Rectal smooth muscle tissue (tissue), 1 donor: Measurements from ENCODE around the gene CNTRL.
A peak's percentile ranks its signal among the peaks of the same experiment; 100 is the strongest.

Experiments used
- H3K27ac ChIP-seq: one replicate; pipeline ENCODE4 v1.7.0; 2013; ENCODE audit warnings: low read depth, low read length, inconsistent platforms
- H3K27me3 ChIP-seq: one replicate; pipeline ENCODE4 v1.7.0; 2013; ENCODE audit warnings: low read length; ENCODE audit not compliant: control insufficient read depth, insufficient read depth
- H3K36me3 ChIP-seq: one replicate; pipeline ENCODE4 v1.7.0; 2013; ENCODE audit warnings: low read length; ENCODE audit not compliant: control insufficient read depth, insufficient read depth
- H3K4me1 ChIP-seq: one replicate; pipeline ENCODE4 v1.7.0; 2013; ENCODE audit warnings: low read length; ENCODE audit not compliant: control insufficient read depth, insufficient read depth
- H3K4me3 ChIP-seq: one replicate; pipeline ENCODE4 v1.7.0; 2013; ENCODE audit warnings: low read length
- H3K9ac ChIP-seq: one replicate; pipeline ENCODE4 v1.7.0; 2013; ENCODE audit warnings: low read length

The CNTRL gene

DNA sequence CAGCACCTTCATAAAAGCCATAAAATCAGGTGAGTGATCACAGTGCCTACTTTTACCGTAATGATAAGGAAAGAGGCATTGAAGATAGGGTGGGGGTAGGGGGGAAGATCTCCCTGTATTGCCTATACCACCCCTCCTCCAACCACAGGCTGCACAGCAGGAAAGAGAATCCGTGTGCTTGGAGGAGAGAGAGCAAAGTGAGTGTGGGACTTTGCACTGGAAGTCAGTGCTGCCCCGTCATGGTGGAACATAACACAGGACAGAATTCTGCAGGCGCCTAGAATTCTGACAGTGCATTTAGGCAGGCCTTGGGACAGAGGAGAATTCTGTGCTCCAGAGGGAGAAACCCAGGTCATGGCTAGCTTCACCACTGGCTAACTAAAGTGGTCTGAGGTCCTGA, 21.2 kb upstream of the CNTRL start:
- Histone ChIP-seq H3K4me1 (no peaks in the 10 kb centered on the region), H3K27me3 (no peaks in the 10 kb centered on the region), H3K27ac (no peak overlapping the region), H3K4me3 (no peak overlapping the region), H3K9ac (no peak overlapping the region), H3K36me3 (no peaks in the 10 kb centered on the region)

DNA sequence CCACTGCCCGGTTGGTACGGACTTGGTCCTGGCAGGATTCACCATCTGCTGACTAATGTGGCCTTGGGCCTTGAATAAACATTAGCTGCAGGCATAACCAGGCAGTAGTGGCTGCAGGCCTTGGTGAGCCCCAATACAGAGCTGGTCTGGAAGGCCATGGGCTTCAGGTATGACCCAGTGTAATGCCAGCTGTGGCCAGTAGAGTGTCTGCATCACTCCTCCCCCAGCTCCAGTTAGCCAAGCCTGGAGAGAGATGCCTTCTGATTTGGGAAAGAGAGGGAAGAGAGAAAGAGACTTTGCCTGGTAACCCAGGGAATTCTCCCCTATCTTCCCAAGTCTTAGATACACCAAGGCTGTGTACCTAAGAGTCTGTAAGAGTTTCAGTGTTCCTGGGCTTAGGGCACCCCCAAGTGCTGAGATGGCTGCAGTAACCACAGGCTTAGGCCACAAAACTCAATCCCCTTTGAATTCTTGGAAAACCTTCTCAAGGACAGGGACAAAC, 19.1 kb upstream of the CNTRL start:
- Histone ChIP-seq H3K27me3 (no peaks in the 10 kb centered on the region), H3K36me3 (no peaks in the 10 kb centered on the region), H3K9ac (no peak overlapping the region), H3K4me3 (no peak overlapping the region), H3K4me1 (no peaks in the 10 kb centered on the region), H3K27ac (no peak overlapping the region)

DNA sequence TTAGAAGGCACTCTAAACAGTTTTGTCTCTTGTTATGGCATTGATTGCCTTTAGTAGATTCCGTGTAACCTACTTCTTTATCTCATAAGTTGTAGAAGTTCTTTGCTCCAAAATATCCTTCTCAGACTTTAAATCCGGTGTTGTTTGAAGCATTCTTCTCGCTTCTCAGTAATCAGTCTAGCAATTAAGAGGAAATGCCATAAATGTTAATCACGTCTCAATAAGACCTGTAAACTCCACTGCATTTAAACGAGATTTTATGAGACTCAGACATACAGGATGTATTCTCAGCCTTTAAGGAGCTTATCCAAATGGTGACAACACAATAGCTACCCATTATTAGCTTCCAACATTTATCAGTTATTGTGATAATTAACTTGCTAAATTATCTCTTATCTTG, 16.9 kb upstream of the CNTRL start:
- H3K9ac ChIP-seq = no peak overlapping the region
- no peak overlapping the region for H3K4me3 ChIP-seq
- no peak overlapping the region for H3K27ac ChIP-seq
- H3K36me3 ChIP-seq = no peaks in the 10 kb centered on the region
- no peaks in the 10 kb centered on the region for H3K4me1 ChIP-seq
- H3K27me3 ChIP-seq = no peaks in the 10 kb centered on the region

DNA sequence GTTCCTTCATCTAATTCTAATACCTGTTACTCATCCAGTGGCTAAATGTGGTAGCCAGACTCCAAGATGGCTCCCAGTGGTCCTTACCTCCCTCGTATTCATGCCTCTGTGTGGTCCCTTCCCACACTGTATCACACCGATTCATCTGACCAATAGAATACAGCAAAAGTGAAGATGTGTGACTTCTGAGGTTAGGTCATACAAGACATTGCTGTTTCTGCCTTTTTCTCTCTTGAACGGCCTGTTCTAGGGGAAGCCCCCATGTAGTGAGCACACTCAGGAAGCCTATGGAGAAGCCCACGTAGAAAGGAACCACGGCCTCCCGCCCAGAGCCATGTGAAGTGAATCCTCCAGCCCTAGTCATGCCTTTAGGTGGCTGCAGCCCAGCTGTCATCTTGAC, 15.2 kb upstream of the CNTRL start:
- Histone ChIP-seq H3K27me3 (no peaks in the 10 kb centered on the region), H3K9ac (no peak overlapping the region), H3K4me1 (no peaks in the 10 kb centered on the region), H3K27ac (no peak overlapping the region), H3K4me3 (no peak overlapping the region), H3K36me3 (no peaks in the 10 kb centered on the region)

DNA sequence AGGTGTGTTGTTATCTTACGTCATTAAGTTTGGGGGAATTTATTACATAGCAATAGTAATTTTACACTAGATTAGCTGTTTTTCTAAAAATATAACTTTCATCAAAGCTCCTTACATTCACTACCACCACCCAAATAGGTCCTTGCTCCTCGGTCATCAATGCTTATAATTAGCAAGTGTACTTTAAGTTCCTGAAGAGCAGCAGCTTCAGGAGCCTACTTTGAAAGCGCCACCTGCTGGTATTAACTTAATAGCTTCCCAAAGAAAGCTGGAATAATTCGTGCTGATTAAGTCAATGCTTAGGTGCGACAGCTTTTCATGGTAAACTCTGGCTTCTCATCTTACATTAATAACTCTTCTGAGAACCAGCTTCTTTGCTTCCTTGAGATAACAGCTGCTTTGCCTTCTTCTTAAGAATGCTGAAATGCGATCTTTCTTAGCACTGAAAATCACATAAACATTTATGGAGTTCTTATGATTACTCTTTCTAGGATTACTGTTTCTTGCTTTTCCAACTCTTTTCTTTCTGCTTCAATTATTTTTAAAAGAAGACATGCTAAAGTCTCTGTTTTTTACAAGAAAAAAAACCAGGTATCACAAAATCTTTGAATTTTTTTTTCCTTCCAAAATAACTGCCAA, 14.6 kb upstream of the CNTRL start:
- no peaks in the 10 kb centered on the region for H3K27me3 ChIP-seq
- H3K9ac ChIP-seq = no peak overlapping the region
- H3K27ac ChIP-seq = no peak overlapping the region
- no peaks in the 10 kb centered on the region for H3K4me1 ChIP-seq
- no peaks in the 10 kb centered on the region for H3K36me3 ChIP-seq
- no peak overlapping the region for H3K4me3 ChIP-seq

DNA sequence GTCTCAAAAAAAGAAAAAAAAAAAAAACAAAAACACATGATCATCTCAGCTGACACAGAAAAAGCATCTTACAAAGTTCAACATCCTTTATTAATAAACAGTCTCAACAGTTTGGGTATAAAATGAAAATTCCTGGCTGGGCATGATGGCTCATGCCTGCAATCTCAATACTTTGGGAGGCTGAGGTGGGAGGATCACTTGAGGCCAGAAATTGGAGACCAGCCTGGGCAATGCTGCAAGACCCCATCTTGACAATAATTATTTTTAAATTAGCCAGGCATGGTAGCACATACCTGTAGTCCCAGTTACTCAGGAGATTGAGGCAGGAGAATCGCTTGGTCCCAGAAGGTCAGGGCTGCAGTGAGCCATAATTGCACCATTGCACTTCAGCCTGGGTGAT, 7.9 kb upstream of the CNTRL start:
- no peak overlapping the region for H3K27ac ChIP-seq
- no peaks in the 10 kb centered on the region for H3K36me3 ChIP-seq
- no peaks in the 10 kb centered on the region for H3K4me1 ChIP-seq
- no peaks in the 10 kb centered on the region for H3K27me3 ChIP-seq
- H3K4me3 ChIP-seq = no peak overlapping the region
- no peak overlapping the region for H3K9ac ChIP-seq

DNA sequence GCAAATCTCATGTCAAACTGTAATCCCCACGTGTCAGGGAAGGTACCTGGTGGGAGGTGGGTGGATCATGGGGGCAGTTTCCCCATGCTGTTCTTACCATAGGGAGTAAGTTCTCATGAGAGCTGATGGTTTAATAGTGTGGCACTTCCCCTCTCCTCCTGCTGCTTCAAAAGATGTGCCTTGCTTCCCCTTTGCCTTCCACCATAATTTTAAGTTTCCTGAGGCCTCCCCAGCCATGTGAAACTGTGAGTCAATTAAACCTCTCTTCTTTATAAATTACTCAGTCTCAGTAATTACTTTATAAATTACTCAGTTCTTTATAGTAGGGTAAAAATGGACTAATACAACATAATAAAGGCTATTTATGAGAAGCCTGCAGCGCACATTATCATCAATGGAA, 7.1 kb upstream of the CNTRL start:
- Histone ChIP-seq H3K27me3 (no peaks in the 10 kb centered on the region), H3K4me1 (no peaks in the 10 kb centered on the region), H3K4me3 (no peak overlapping the region), H3K36me3 (no peaks in the 10 kb centered on the region), H3K9ac (no peak overlapping the region), H3K27ac (no peak overlapping the region)

DNA sequence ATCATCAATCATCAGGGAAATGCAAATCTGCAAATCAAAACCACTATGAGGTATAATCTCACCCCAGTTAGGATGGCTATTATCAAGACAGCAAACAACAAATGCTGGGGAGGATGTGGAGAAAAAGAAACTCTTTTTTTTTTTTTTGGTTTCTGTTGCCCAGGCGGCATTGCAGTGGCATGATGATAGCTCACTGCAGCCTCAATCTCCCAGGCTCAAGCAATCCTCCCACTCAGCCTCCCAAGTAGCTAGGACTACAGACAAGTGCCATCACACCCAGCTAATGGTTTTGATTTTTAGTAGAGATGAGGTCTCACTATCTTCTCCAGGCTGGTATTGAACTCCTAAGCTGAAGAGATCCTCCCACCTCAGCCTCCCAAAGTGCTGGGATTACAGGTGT, 5.4 kb upstream of the CNTRL start:
- Histone ChIP-seq H3K36me3 (no peaks in the 10 kb centered on the region), H3K27ac (no peak overlapping the region), H3K4me1 (no peaks in the 10 kb centered on the region), H3K27me3 (no peaks in the 10 kb centered on the region), H3K4me3 (no peak overlapping the region), H3K9ac (no peak overlapping the region)

DNA sequence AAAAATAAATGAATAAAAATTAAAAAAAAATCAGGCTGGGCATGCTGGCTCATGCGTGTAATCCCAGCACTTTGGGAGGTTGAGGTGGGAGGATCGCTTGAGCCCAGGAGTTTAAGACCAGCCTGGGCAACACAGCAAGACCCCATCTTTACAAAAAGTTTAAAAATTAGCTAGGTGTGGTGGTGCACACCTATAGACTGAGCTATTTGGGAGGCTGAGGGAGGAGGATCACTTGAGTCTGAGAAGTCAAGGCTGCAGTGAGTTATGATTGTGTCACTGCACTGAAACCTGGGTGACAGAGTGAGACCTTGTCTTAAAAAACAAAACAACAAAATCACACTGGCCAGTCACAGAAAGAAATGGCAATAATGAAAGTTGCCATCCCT, 3.4 kb upstream of the CNTRL start:
- H3K36me3 ChIP-seq = no peaks in the 10 kb centered on the region
- H3K4me1 ChIP-seq = peaks cover 7% of the 10 kb centered on the region
- H3K9ac ChIP-seq = no peak overlapping the region
- H3K27me3 ChIP-seq = no peaks in the 10 kb centered on the region
- H3K27ac ChIP-seq = no peak overlapping the region
- peak overlapping the region; percentile 38 for H3K4me3 ChIP-seq

DNA sequence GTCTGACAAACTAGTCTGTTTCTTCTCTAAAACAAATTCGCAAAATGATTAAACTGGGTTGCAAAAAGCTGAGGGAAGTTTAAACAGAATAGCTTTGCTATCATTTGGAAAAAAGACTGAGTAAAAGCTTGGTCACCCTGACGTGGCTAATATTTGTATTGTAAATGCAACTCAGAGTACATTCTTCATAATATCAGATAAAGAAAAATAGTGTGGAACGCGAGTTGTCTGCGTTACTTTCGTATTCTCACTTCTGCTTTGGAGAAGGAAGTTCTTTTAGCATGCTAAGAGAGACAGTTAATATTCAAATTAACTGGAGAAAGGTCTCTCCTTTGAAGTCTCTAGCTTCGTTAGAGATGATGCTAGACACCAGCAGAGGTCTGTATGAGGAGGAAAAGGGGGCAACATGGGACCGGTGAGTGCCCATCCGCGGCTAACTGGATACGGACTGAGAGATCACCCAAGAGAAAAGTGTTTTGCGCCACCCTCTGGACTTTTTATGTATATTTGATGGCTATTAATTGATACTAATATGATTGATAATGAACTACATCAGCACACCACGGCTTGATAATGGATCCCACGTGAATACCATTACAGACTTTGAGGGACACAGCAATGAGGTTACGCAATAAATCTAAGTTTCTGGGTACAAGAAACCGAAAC, 2.9 kb upstream of the CNTRL start:
- H3K36me3 ChIP-seq = no peaks in the 10 kb centered on the region
- peaks cover 7% of the 10 kb centered on the region for H3K4me1 ChIP-seq
- peak overlapping the region; percentile 38 for H3K4me3 ChIP-seq
- H3K27me3 ChIP-seq = no peaks in the 10 kb centered on the region
- peak overlapping the region; percentile 5 for H3K9ac ChIP-seq
- H3K27ac ChIP-seq = no peak overlapping the region

DNA sequence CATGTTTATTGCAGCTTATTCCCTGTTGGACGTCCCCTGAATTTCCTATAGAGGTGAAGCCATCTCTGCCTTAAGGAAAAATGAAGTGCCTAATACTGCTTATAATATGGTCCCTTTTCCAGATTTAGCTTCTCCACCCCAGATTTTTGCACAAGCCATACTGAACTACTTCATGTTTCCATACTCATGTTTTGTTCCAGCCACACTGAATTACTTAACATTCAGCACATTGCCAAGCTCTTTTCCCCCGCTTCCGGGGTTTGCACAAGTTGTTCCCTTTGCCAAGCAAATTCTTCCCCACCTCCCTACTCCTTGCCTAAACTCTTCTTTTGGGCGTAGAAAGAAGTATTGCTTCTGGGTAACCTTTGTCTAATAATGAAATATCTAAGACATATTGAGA, 1.7 kb upstream of the CNTRL start:
- no peaks in the 10 kb centered on the region for H3K27me3 ChIP-seq
- peak overlapping the region; percentile 0 for H3K27ac ChIP-seq
- H3K4me3 ChIP-seq = no peak overlapping the region
- peaks cover 7% of the 10 kb centered on the region for H3K4me1 ChIP-seq
- no peaks in the 10 kb centered on the region for H3K36me3 ChIP-seq
- H3K9ac ChIP-seq = no peak overlapping the region

DNA sequence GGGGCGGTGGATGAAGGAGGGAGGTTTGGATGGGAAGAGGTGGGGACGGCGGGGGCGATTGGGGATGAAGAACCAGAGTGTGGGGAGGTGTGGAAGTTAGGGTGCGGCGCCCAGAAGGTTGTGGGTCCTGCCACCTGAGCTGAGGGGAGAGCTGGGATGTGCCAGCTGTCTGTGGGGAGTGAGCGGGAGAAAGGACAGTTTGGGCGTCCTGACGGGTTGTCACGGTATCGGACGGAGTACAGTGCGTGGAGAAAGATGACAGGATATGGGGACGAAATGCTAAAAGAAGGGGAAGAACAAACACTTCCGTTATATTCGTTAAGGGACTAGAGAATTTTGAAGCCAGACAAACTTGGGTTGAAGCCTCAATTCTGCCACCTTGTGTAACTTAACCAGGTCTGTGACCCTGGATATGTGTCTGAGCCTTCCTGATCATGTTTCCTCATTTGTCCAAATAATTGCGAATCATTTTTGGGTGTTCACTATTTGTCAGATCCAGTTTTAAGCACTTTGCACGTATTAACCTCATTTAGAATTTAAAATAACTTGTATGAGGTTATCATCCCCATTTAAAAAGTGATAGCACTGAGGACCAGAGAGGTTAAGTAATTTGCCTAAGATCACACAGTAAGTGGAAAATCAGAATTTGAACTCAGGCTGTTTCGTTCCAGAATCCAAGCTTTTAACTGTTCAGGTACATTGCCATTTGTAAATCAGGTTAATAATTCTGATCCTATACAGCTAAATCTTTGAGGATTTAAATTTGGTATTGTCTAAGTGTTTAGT, 689 bp downstream of the CNTRL start:
- Histone ChIP-seq H3K4me3 (peak overlapping the region; percentile 92), H3K27ac (peak overlapping the region; percentile 92), H3K36me3 (no peaks in the 10 kb centered on the region), H3K27me3 (no peaks in the 10 kb centered on the region), H3K9ac (peak overlapping the region; percentile 87), H3K4me1 (peaks cover 7% of the 10 kb centered on the region)
